HepG2 (cell line): Measurements from ENCODE around the gene RRAS2. TPM values are rescaled to one million over a fixed set of nuclear protein-coding genes. Genes with fewer than 3 reads are reported as not detected.

ENCODE experiments used
- ATAC-seq: fragments of 200-7000 bp; cut with Tn5 transposase; 3 replicates; pipeline ENCODE4 v1.9.1; 2020; ENCODE audit warnings: mild to moderate bottlenecking, moderate library complexity
- BruUV-seq: library from RNA; stranded (reverse); fragments of 400-500 nt; replicated peaks from 2 replicates; lab custom pipeline; 2021; lab: Mats Ljungman, UMichigan
- CTCF ChIA-PET: fragments of 300-600 bp; formaldehyde crosslinking; extraction: SDS; loops from one replicate; lab custom pipeline; 2021; ENCODE audit warnings: low total read pairs, inconsistent platforms, low intra/inter-chr PET ratio; lab: Yijun Ruan, JAX
- POLR2A ChIA-PET: fragments of 350-600 bp; sonication (Branson Sonifier 250); formaldehyde crosslinking; loops from one replicate; lab custom pipeline; 2020; ENCODE audit warnings: antibody characterized with exemption, inconsistent platforms; lab: Yijun Ruan, JAX
- DNase-seq: peaks from one replicate; pipeline ENCODE4 v3.0.0-alpha.2; 2015; ENCODE audit warnings: low spot score
- FAIRE-seq: peaks from 3 replicates; lab custom pipeline; 2011; peaks lifted over from hg19 to GRCh38; lab: Jason Lieb, UNC
- H2AFZ ChIP-seq: one replicate; pipeline ENCODE4 v1.6.1; 2011; ENCODE audit warnings: low read length, inconsistent platforms
- H3K27ac ChIP-seq: fragments of 300-600 bp; 3 replicates; pipeline ENCODE4 v1.8.0; 2011; ENCODE audit warnings: mixed run types, mild to moderate bottlenecking, mixed read lengths, low read length, inconsistent platforms; ENCODE audit not compliant: insufficient read depth; ENCODE audit errors: extremely low read length
- H3K27me3 ChIP-seq, 2 experiments: fragments of 200-600 bp in 1 of 2; 2 replicates in 1 of 2; 3 replicates in 1 of 2; pipeline versions ENCODE4 v1.6.0 to v1.8.0; 2011; ENCODE audit warnings: low read length in 2 of 2, mild to moderate bottlenecking in 2 of 2, moderate library complexity in 2 of 2, inconsistent platforms in 1 of 2; ENCODE audit not compliant: insufficient read depth in 2 of 2, control insufficient read depth in 1 of 2
- H3K36me3 ChIP-seq, 2 experiments: fragments of 200-600 bp in 1 of 2; replicated peaks in 1 of 2; 2 replicates in 1 of 2; 3 replicates in 1 of 2; pipeline versions ENCODE4 v1.5.1 to v1.8.0; 2011; ENCODE audit warnings: low read length in 2 of 2, inconsistent platforms in 1 of 2; ENCODE audit not compliant: insufficient read depth in 2 of 2, control insufficient read depth in 1 of 2
- H3K4me1 ChIP-seq: 2 replicates; pipeline ENCODE4 v1.5.1; 2012; ENCODE audit warnings: low read length, inconsistent platforms; ENCODE audit not compliant: insufficient read depth
- H3K4me2 ChIP-seq: 2 replicates; pipeline ENCODE4 v1.6.0; 2011; ENCODE audit warnings: low read depth, low read length, inconsistent platforms
- H3K4me3 ChIP-seq, 3 experiments: fragments of 200-600 bp in 1 of 3; sonication (generic), shearing (Covaris generic) in 1 of 3; replicated peaks in 1 of 3; 2 replicates each; pipeline ENCODE4 v1.5.1; 2011 to 2016; ENCODE audit warnings: low read length in 3 of 3, inconsistent platforms in 2 of 3, low read depth in 2 of 3, mild to moderate bottlenecking in 2 of 3, control low read depth in 1 of 3, mixed read lengths in 1 of 3; ENCODE audit not compliant: insufficient read depth in 1 of 3
- H3K79me2 ChIP-seq: one replicate; pipeline ENCODE4 v1.6.1; 2011; ENCODE audit warnings: low read length, inconsistent platforms; ENCODE audit not compliant: insufficient read depth
- H3K9ac ChIP-seq: 2 replicates; pipeline ENCODE4 v1.6.0; 2011; ENCODE audit warnings: mild to moderate bottlenecking, low read depth, low read length, inconsistent platforms; ENCODE audit not compliant: insufficient read depth
- H3K9me3 ChIP-seq: 2 replicates; pipeline ENCODE4 v1.5.1; 2012; ENCODE audit warnings: mild to moderate bottlenecking, low read length
- H4K20me1 ChIP-seq: 2 replicates; pipeline ENCODE4 v1.6.0; 2011; ENCODE audit warnings: inconsistent platforms, mild to moderate bottlenecking, low read length, moderate library complexity; ENCODE audit not compliant: insufficient read depth
- CC2D1A ChIP-seq: sonication (generic); formaldehyde crosslinking; IDR thresholded peaks from 2 replicates; pipeline ENCODE4 v1.8.1; 2023; ENCODE audit warnings: mild to moderate bottlenecking, missing genetic modification reagents
- FOSL1 ChIP-seq: sonication (generic); formaldehyde crosslinking; IDR thresholded peaks from 2 replicates; pipeline ENCODE4 v1.9.0; 2021; ENCODE audit warnings: missing genetic modification reagents, borderline replicate concordance
- HOXA3 ChIP-seq: sonication (generic); formaldehyde crosslinking; IDR thresholded peaks from 2 replicates; pipeline ENCODE4 v1.5.0; 2020; ENCODE audit warnings: missing genetic modification reagents
- ISX ChIP-seq: sonication (generic); formaldehyde crosslinking; conservative IDR thresholded peaks from 2 replicates; pipeline ENCODE4 v1.5.0; 2020; ENCODE audit warnings: missing genetic modification reagents
- SNRNP70 ChIP-seq: fragments of 200-400 bp; formaldehyde crosslinking; IDR thresholded peaks from 2 replicates; pipeline ENCODE4 v1.6.1; 2017; ENCODE audit warnings: mild to moderate bottlenecking, low read depth, low read length, moderate library complexity
- TSC22D2 ChIP-seq: sonication (generic); formaldehyde crosslinking; IDR thresholded peaks from 2 replicates; pipeline ENCODE4 v1.5.1; 2020; ENCODE audit warnings: missing genetic modification reagents, mild to moderate bottlenecking, borderline replicate concordance
- ZNF20 ChIP-seq: sonication (generic); formaldehyde crosslinking; IDR thresholded peaks from 2 replicates; pipeline ENCODE4 v1.4.0; 2020; ENCODE audit warnings: mild to moderate bottlenecking, moderate library complexity, missing genetic modification reagents
- ZNF660 ChIP-seq: sonication (generic); formaldehyde crosslinking; IDR thresholded peaks from 2 replicates; pipeline ENCODE4 v1.5.1; 2020; ENCODE audit warnings: mild to moderate bottlenecking, low read depth, missing genetic modification reagents, borderline replicate concordance
- ZNF766 ChIP-seq: sonication (generic); formaldehyde crosslinking; IDR thresholded peaks from 2 replicates; pipeline ENCODE4 v1.5.0; 2020; ENCODE audit warnings: missing genetic modification reagents, borderline replicate concordance
- ZSCAN25 ChIP-seq: sonication (generic); formaldehyde crosslinking; IDR thresholded peaks from 2 replicates; pipeline ENCODE4 v1.8.0; 2022; ENCODE audit warnings: mild to moderate bottlenecking, missing genetic modification reagents
- WGBS: methylation state at CpG from one replicate; pipeline ENCODE4 v1.1.6; 2017; ENCODE audit warnings: low lambda C conversion rate; 5-methylcytosine and 5-hydroxymethylcytosine counted together
- in situ Hi-C: cut with HindIII; loops from 2 replicates; pipeline ENCODE4 v1.10.0; 2017; ENCODE audit warnings: low pct_unique_long_range_greater_than_20kb; ENCODE audit not compliant: extremely low pct_ligation_motif_present
- intact Hi-C: fragments of 100-400 bp; cut with micrococcal nuclease; formaldehyde crosslinking; loops from one replicate; pipeline ENCODE4 v1.10.0; 2022; ENCODE audit not compliant: unreplicated experiment
- polyA plus RNA-seq, 8 experiments: library from polyadenylated mRNA; depleted of rRNA in 3 of 8; stranded (reverse) in 7 of 8; unstranded in 1 of 8; fragments of >200 nt; fragmentation: Illumina TruSeq in 4 of 8; extraction: Trizol in 4 of 8; gene quantifications; 2 replicates each; pipeline versions ENCODE4 v1.2.1 to v1.2.3, GENCODE V29; 2011 to 2016; ENCODE audit warnings: low read depth in 4 of 8, missing spikeins in 1 of 8, mixed read lengths in 1 of 8; ENCODE audit not compliant: insufficient read depth in 1 of 8
- total RNA-seq, 5 experiments: library from RNA; depleted of rRNA; stranded (reverse); fragments of >200 nt; fragmentation: Illumina TruSeq; extraction: Trizol; gene quantifications; 2 replicates each; pipeline ENCODE4 v1.2.3, GENCODE V29; 2016; ENCODE audit warnings: low read depth in 1 of 5
- TF ChIP-seq, protein P1 (sequence below): sonication (generic); IDR thresholded peaks from 2 replicates; pipeline ENCODE4 v1.6.1; 2016; ENCODE audit warnings: low read depth, borderline replicate concordance
- TF ChIP-seq, protein P2 (sequence below): sonication (generic); formaldehyde crosslinking; IDR thresholded peaks from 2 replicates; pipeline ENCODE4 v1.8.1; 2023; ENCODE audit warnings: missing genetic modification reagents, inconsistent platforms, borderline replicate concordance
- TF ChIP-seq, protein P3 (sequence below): sonication (generic); formaldehyde crosslinking; IDR thresholded peaks from 2 replicates; pipeline ENCODE4 v1.4.0; 2020; ENCODE audit warnings: mild to moderate bottlenecking, missing genetic modification reagents

The RRAS2 gene
- total and polyA plus RNA-seq, 2 of the 13 experiments (the other 11 are each of a cell fraction or from before 2014, with no cell fraction given), result 19.0 to 44.1 TPM

DNA sequence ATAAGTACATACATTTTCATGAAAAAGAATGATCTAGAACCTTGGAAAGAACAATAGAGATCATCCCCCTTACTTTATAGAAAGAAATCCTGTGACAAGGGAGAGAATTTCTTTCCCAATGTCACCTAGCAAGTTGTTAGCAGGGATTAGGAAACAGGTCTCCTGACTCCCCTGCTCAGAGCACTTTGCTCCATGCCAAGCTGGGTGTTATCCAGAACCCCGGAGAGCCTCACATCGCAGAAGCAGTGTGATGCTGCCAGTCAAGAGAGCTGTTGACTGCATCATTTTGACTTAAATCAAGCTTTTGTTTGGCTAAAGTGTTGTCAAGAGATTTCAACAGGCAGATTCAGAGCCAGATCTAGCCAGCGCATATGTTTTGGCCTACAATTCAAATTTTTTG is 3.6 kb upstream of the RRAS2 start:
- peaks cover 15% of the 10 kb centered on the region for H3K4me1 ChIP-seq
- peaks cover 4% of the 10 kb centered on the region for H3K79me2 ChIP-seq
- in situ Hi-C loops, result no loop called here
- H3K27me3 ChIP-seq, result no peaks in the 10 kb centered on the region; a peak in 1 of 5 replicates
- no peak for TF ChIP-seq ZNF20 (CRISPR knock-in tag)
- TF ChIP-seq CC2D1A (CRISPR knock-in tag), result no peak
- no peak for TF ChIP-seq SNRNP70
- TF ChIP-seq, protein P1, sequence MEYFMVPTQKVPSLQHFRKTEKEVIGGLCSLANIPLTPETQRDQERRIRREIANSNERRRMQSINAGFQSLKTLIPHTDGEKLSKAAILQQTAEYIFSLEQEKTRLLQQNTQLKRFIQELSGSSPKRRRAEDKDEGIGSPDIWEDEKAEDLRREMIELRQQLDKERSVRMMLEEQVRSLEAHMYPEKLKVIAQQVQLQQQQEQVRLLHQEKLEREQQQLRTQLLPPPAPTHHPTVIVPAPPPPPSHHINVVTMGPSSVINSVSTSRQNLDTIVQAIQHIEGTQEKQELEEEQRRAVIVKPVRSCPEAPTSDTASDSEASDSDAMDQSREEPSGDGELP, result no peak
- no peak for TF ChIP-seq TSC22D2 (CRISPR knock-in tag)
- TF ChIP-seq, protein P2, sequence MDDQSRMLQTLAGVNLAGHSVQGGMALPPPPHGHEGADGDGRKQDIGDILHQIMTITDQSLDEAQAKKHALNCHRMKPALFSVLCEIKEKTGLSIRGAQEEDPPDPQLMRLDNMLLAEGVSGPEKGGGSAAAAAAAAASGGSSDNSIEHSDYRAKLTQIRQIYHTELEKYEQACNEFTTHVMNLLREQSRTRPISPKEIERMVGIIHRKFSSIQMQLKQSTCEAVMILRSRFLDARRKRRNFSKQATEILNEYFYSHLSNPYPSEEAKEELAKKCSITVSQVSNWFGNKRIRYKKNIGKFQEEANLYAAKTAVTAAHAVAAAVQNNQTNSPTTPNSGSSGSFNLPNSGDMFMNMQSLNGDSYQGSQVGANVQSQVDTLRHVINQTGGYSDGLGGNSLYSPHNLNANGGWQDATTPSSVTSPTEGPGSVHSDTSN (CRISPR knock-in tag), result no peak
- no peak for TF ChIP-seq ISX (CRISPR knock-in tag)
- TF ChIP-seq ZNF766 (CRISPR knock-in tag), result no peak
- TF ChIP-seq, protein P3, sequence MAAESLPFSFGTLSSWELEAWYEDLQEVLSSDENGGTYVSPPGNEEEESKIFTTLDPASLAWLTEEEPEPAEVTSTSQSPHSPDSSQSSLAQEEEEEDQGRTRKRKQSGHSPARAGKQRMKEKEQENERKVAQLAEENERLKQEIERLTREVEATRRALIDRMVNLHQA, result no peak
- TF ChIP-seq ZSCAN25 (CRISPR knock-in tag), result no peak
- no peak for TF ChIP-seq ZNF660
- no peak for TF ChIP-seq HOXA3
- TF ChIP-seq FOSL1 (CRISPR knock-in tag), result no peak
- POLR2A ChIA-PET, result no interaction called here
- no peaks in the 10 kb centered on the region for H3K36me3 ChIP-seq
- 57% methylated on average over 2 of the region's 3 CpGs for WGBS
- no peak overlapping the region for H2AFZ ChIP-seq
- intact Hi-C loops, result no loop called here
- H3K4me3 ChIP-seq, result no peak overlapping the region
- no peaks in the 10 kb centered on the region for H3K9me3 ChIP-seq
- H3K9ac ChIP-seq, result no peak overlapping the region
- CTCF ChIA-PET, result no interaction called here
- H3K4me2 ChIP-seq, result no peak overlapping the region
- no peak overlapping the region for H3K27ac ChIP-seq
- ATAC-seq (no peak), DNase-seq (no peak), FAIRE-seq (no peak)
- no TSS peak for BruUV-seq
- H4K20me1 ChIP-seq, result peaks cover 2% of the 10 kb centered on the region; the same call in 1 of the 2 replicates
